ENCODE data around the gene ABHD11.

ABHD11 gene

DNA sequence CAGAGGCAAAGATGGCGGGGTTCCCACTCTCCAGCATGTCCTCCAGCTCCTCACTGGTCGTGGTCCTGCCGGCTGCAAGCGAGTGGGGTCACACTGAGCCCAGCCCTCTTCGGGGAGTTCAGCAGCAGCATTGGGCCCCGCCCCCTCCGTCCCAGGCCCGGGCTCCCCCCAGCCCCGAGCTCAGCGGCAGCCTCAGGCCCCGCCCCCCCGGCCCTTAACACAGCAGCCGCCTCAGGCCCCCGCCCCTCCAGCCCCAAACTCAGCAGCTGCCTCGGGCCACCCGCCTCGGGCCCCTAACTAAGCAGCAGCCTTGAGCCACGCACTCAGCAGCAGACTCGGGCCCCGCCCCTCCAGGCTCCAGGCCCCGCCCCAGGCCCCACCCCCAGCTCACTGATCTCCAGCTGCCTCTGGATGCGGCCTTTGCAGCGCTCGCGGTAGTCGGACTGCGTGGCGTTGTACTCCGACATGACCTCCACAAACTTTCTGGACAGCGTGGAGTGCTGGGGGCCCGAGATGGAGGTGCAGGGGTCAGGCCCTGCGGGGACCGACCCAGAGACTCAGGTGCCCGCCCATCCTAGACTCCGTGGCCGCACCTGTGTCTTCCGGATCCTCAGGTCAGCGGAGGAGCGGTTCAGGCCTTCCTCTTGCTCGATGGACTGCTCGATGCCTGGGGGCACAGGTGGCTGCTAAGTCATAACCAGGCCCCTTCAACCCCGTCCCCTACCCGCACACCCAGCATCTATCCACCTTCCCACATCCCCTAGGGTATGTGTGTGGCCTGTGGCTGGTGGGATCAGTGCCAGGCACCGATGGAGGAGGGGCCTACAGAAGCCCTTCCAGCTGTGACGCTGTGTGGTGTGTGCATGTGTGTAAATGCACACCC, 34.6 kb downstream of the ABHD11 start:
- H3K4me3 ChIP-seq (ENCODE audit: low read depth, low read length) = no peak overlapping the region
- DNase-seq (ENCODE audit: low read depth) = no peak
- TF ChIP-seq, protein P1, sequence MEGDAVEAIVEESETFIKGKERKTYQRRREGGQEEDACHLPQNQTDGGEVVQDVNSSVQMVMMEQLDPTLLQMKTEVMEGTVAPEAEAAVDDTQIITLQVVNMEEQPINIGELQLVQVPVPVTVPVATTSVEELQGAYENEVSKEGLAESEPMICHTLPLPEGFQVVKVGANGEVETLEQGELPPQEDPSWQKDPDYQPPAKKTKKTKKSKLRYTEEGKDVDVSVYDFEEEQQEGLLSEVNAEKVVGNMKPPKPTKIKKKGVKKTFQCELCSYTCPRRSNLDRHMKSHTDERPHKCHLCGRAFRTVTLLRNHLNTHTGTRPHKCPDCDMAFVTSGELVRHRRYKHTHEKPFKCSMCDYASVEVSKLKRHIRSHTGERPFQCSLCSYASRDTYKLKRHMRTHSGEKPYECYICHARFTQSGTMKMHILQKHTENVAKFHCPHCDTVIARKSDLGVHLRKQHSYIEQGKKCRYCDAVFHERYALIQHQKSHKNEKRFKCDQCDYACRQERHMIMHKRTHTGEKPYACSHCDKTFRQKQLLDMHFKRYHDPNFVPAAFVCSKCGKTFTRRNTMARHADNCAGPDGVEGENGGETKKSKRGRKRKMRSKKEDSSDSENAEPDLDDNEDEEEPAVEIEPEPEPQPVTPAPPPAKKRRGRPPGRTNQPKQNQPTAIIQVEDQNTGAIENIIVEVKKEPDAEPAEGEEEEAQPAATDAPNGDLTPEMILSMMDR (IDR thresholded peaks at IDR 0.05; ENCODE audit: low read depth, low read length, missing control alignments) = no peak

DNA sequence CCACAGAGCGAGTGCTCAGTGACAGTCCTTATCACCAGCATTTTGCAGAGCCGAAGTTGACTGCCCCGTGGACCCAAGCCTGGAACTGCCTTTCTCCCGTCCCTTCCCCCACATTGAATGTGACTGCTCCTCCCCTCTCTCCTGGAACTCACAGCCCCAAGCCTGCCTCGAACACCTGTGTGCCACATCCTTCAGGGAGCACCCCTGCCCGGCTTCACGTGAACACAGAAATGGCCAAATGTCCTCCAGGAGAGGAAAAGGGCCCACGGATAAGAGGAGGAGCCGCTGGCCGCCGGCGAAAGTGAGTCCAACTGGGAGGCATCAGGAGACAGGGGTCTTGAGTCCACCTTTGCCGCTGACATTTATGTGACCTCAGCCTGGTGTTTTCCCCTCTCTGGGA, 35.4 kb downstream of the ABHD11 start:
- H3K4me3 ChIP-seq (ENCODE audit: low read depth, low read length) = no peak overlapping the region
- no peak for DNase-seq (ENCODE audit: low read depth)
- TF ChIP-seq, protein P1 (IDR thresholded peaks at IDR 0.05; ENCODE audit: low read depth, low read length, missing control alignments) = no peak

DNA sequence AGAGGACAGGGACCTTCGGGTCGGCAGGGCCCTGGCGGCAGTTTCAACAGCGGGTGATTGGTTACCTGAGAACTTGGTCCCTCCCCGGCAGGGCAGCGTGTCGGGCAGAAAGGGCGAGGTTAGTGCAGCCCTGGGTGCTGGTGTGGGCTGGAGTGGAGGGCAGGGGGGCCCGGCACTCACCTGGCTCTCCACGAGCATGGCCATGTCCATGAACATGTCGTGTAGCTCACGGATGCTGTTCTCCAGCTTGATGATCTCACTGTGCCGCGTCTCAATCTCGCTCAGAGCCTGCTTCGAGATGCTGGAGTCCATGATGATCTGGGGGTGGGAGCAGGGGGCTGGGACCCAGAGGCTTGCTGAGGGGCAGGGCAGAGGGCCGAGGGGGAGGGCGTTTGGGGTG, 35.9 kb downstream of the ABHD11 start:
- no peak overlapping the region for H3K4me3 ChIP-seq (ENCODE audit: low read depth, low read length)
- TF ChIP-seq, protein P1 (IDR thresholded peaks at IDR 0.05; ENCODE audit: low read depth, low read length, missing control alignments) = no peak
- no peak for DNase-seq (ENCODE audit: low read depth)

DNA sequence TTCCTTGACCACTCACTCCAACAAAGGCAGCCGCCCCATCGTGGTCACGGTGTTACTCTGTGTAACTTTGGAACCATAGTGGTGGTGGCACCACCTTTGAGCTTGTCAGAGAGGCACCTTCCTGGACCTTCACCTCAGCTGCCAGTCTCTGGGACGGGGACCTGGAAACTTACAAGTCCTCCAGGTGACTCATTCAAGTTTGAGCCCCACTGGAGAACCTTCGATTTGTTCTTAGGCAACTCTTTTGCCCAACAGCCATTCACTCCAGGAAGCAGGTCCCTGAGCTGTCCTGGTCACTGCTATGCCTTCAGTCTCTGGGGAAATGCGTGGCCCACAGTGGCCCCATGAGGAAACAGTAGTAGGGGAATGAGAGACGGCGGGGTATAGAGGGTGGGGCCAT, 36.4 kb downstream of the ABHD11 start:
- no peak overlapping the region for H3K4me3 ChIP-seq (ENCODE audit: low read depth, low read length)
- no peak for DNase-seq (ENCODE audit: low read depth)
- TF ChIP-seq, protein P1 (IDR thresholded peaks at IDR 0.05; ENCODE audit: low read depth, low read length, missing control alignments) = no peak

DNA sequence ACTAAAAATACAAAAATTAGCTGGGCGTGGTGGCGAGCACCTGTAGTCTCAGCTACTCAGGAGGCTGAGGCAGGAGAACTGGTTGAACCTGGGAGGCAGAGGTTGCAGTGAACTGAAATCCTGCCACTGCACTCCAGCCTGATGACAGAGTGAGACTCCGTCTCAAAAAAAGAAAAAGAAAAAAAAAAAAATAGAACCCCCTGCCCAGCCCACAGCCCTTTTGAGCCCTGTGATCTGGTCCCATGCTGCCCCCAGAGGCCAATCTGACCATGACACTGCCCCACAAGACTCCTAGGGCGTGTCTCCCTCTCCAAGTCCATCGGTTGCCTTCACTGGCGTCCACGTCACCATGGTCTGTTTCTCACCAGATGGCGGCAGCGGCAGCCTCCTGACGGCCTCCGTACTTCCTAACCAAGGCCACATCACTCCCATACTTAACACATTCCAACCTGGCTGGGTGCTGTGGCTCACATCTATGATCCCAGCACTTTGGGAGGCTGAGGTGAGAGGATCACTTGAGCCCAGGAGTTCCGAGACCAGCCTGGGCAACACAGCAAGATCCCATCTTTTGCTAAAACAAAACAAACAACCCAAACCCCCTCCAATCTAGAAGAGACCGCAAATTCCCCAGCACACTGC, 37.1 kb downstream of the ABHD11 start:
- DNase-seq (ENCODE audit: low read depth) = no peak

DNA sequence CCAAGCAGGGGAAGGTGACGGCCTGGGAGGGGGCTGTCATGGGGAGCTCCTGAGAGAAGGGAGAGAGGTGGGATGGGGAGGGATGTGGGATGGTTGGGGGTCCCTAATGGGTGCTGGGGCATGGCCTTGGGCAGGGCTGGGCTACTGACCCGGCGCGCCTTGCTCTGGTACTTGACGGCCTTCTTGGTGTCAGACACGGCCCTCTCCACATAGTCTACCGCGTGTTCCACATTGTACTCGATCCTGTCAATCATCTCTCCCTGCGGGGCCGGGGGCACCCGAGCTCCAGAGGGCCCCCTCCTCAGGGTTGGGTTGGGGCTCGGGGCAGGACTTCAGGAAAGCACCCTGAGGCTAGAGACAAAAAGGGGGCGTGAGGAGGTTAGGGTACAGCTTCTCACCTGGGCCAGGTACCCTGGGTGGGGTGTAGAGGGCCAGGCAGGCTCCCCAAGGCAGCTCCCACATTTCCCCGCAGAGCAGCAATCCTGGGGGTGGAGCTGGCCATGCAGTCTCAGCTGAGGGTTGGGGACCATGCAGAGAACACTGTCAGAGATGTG, 37.9 kb downstream of the ABHD11 start:
- TF ChIP-seq, protein P1 (IDR thresholded peaks at IDR 0.05; ENCODE audit: low read depth, low read length, missing control alignments) = no peak
- no peak for DNase-seq (ENCODE audit: low read depth)
- no peak overlapping the region for H3K4me3 ChIP-seq (ENCODE audit: low read depth, low read length)

More for the DNA sequence above, 37.1 kb downstream of the ABHD11 start:
- H3K4me3 ChIP-seq (ENCODE audit: low read depth, low read length) = no peak overlapping the region
- TF ChIP-seq, protein P1 (IDR thresholded peaks at IDR 0.05; ENCODE audit: low read depth, low read length, missing control alignments) = peak; percentile 66
